Measurements from ENCODE around the gene METTL23.
A peak's percentile ranks its signal among the peaks of the same experiment; 100 is the strongest.
"Not testable (repeated sequence)": the region's sequence is repeated elsewhere in the genome, so short reads cannot be mapped to it uniquely, and the experiment has no call there.

Gene METTL23

GRCh38 chr17:76734080-76734840 lies 7.6 kb downstream of the METTL23 start:
- DNase-seq = no peak

GRCh38 chr17:76735006-76735405 lies 8.4 kb downstream of the METTL23 start:
- no peak for DNase-seq

GRCh38 chr17:76735586-76736348 lies 9.1 kb downstream of the METTL23 start:
- DNase-seq = no peak

GRCh38 chr17:76736349-76737081 lies 9.9 kb downstream of the METTL23 start:
- peak in 52 of 56 donors; percentile 13 to 79 (median 52) for DNase-seq

- DNase-seq = peak; percentile 68 to 100 (median 97)
Measured at GRCh38 chr17:76737082-76737675, 10.5 kb downstream of the METTL23 start, which contains the start of gene SRSF2. SRSF2 (minus strand) TSS chr17:76737331; CDS start chr17:76737160, 171 bp downstream.

- peak in 55 of 56 donors; percentile 68 to 99 (median 91) for DNase-seq
Measured at GRCh38 chr17:76737676-76738467, 11.2 kb downstream of the METTL23 start, which contains the start of gene MFSD11. MFSD11 (plus strand) TSS chr17:76738119; CDS start chr17:76738353, 234 bp downstream.

- DNase-seq = no peak
Measured at GRCh38 chr17:76738468-76738850, 11.8 kb downstream of the METTL23 start.

GRCh38 chr17:76739568-76740115 lies 13.0 kb downstream of the METTL23 start:
- not testable (repeated sequence) for DNase-seq

- DNase-seq = no peak
Measured at GRCh38 chr17:76740329-76741118, 13.9 kb downstream of the METTL23 start.

GRCh38 chr17:76742958-76743357 lies 16.3 kb downstream of the METTL23 start:
- no peak for DNase-seq

GRCh38 chr17:76744747-76745146 lies 18.1 kb downstream of the METTL23 start:
- DNase-seq = no peak

- DNase-seq = not testable (repeated sequence)
Measured at GRCh38 chr17:76745785-76746184, 19.1 kb downstream of the METTL23 start.

GRCh38 chr17:76747716-76748363 lies 21.2 kb downstream of the METTL23 start:
- DNase-seq = peak in 2 of 56 donors; percentile 20

- DNase-seq = no peak
Measured at GRCh38 chr17:76748657-76749056, 22.0 kb downstream of the METTL23 start.

- no peak for DNase-seq
Measured at GRCh38 chr17:76751416-76751993, 24.9 kb downstream of the METTL23 start.

GRCh38 chr17:76752006-76752405 lies 25.4 kb downstream of the METTL23 start:
- no peak for DNase-seq

GRCh38 chr17:76753061-76753961 lies 26.7 kb downstream of the METTL23 start:
- no peak for DNase-seq

All from amygdala (tissue), 56 donors.